Central memory CD8-positive, alpha-beta T cell (primary cell): ENCODE data around the gene KCNK7.

Source experiments
- ATAC-seq: fragments of 150-1000 bp; cut with Tn5 transposase; replicated peaks from 2 replicates; pipeline ENCODE4 v1.10.0; 2022; ENCODE audit warnings: mild to moderate bottlenecking, moderate FRiP score, moderate number of reproducible peaks; ENCODE audit not compliant: poor library complexity, severe bottlenecking; ENCODE audit errors: extremely low read depth
- DNase-seq, 2 donors: peaks; one replicate each; pipeline ENCODE4 v3.0.0; 2021; ENCODE audit warnings: low spot score in 2 of 2
- H3K27ac Mint-ChIP-seq: one replicate; pipeline ENCODE4 v1.8.0; 2022; ENCODE audit warnings: low read depth, mild to moderate bottlenecking, moderate library complexity, mixed read lengths
- H3K27me3 Mint-ChIP-seq: one replicate; pipeline ENCODE4 v1.8.0; 2022; ENCODE audit warnings: mixed read lengths
- H3K36me3 Mint-ChIP-seq: one replicate; pipeline ENCODE4 v1.8.0; 2022; ENCODE audit warnings: mild to moderate bottlenecking, moderate library complexity, mixed read lengths; ENCODE audit not compliant: insufficient read depth
- H3K4me1 Mint-ChIP-seq: one replicate; pipeline ENCODE4 v1.8.0; 2022; ENCODE audit warnings: mixed read lengths
- H3K4me3 Mint-ChIP-seq: one replicate; pipeline ENCODE4 v1.8.0; 2022; ENCODE audit warnings: mild to moderate bottlenecking, moderate library complexity, mixed read lengths
- H3K9me3 Mint-ChIP-seq: one replicate; pipeline ENCODE4 v1.8.0; 2022; ENCODE audit warnings: mixed read lengths

The KCNK7 gene

GRCh38 chr11:65636108-65637031, 40.8 kb upstream of the KCNK7 start:
- DNase-seq, result no peak
- Mint-ChIP-seq H3K27ac (peak overlapping the region; percentile 98), H3K4me3 (peak overlapping the region; percentile 86), H3K9me3 (no peaks in the 10 kb centered on the region), H3K36me3 (peaks cover 51% of the 10 kb centered on the region), H3K4me1 (peaks cover 29% of the 10 kb centered on the region), H3K27me3 (no peaks in the 10 kb centered on the region)
- ATAC-seq, result no peak

- Mint-ChIP-seq H3K27ac (no peak overlapping the region), H3K4me3 (no peak overlapping the region), H3K36me3 (peaks cover 48% of the 10 kb centered on the region), H3K4me1 (peaks cover 25% of the 10 kb centered on the region), H3K9me3 (no peaks in the 10 kb centered on the region), H3K27me3 (no peaks in the 10 kb centered on the region)
- ATAC-seq, result no peak
- no peak for DNase-seq
These were observed 39.5 kb upstream of the KCNK7 start for GRCh38 chr11:65634905-65635731.

GRCh38 chr11:65634440-65634839, 38.8 kb upstream of the KCNK7 start:
- no peak for DNase-seq
- no peak overlapping the region for H3K4me3 Mint-ChIP-seq
- H3K27me3 Mint-ChIP-seq, result no peaks in the 10 kb centered on the region
- no peak overlapping the region for H3K27ac Mint-ChIP-seq
- H3K36me3 Mint-ChIP-seq, result peaks cover 43% of the 10 kb centered on the region
- H3K4me1 Mint-ChIP-seq, result peaks cover 18% of the 10 kb centered on the region
- ATAC-seq, result no peak
- H3K9me3 Mint-ChIP-seq, result no peaks in the 10 kb centered on the region

- H3K27ac Mint-ChIP-seq, result peak overlapping the region; percentile 41
- no peak for ATAC-seq
- H3K4me1 Mint-ChIP-seq, result peaks cover 15% of the 10 kb centered on the region
- no peak for DNase-seq
- no peaks in the 10 kb centered on the region for H3K9me3 Mint-ChIP-seq
- no peak overlapping the region for H3K4me3 Mint-ChIP-seq
- peaks cover 40% of the 10 kb centered on the region for H3K36me3 Mint-ChIP-seq
- H3K27me3 Mint-ChIP-seq, result no peaks in the 10 kb centered on the region
These were observed 38.5 kb upstream of the KCNK7 start for GRCh38 chr11:65634109-65634436.

- H3K4me1 Mint-ChIP-seq, result peaks cover 9% of the 10 kb centered on the region
- H3K9me3 Mint-ChIP-seq, result no peaks in the 10 kb centered on the region
- DNase-seq (no peak), ATAC-seq (no peak)
- no peaks in the 10 kb centered on the region for H3K27me3 Mint-ChIP-seq
- H3K36me3 Mint-ChIP-seq, result peaks cover 35% of the 10 kb centered on the region
- H3K4me3 Mint-ChIP-seq, result peak overlapping the region; percentile 10
- H3K27ac Mint-ChIP-seq, result peak overlapping the region; percentile 41
These were observed 37.9 kb upstream of the KCNK7 start for GRCh38 chr11:65633390-65634108.

- ATAC-seq (no peak), DNase-seq (no peak)
- peak overlapping the region; percentile 49 for H3K27ac Mint-ChIP-seq
- H3K4me3 Mint-ChIP-seq, result no peak overlapping the region
- peaks cover 18% of the 10 kb centered on the region for H3K36me3 Mint-ChIP-seq
- H3K9me3 Mint-ChIP-seq, result no peaks in the 10 kb centered on the region
- H3K4me1 Mint-ChIP-seq, result peaks cover 16% of the 10 kb centered on the region
- H3K27me3 Mint-ChIP-seq, result no peaks in the 10 kb centered on the region
These were observed 34.6 kb upstream of the KCNK7 start for GRCh38 chr11:65630215-65630614.

- no peak for DNase-seq
- Mint-ChIP-seq H3K36me3 (peaks cover 14% of the 10 kb centered on the region), H3K4me1 (peaks cover 16% of the 10 kb centered on the region), H3K4me3 (no peak overlapping the region), H3K27ac (no peak overlapping the region), H3K9me3 (no peaks in the 10 kb centered on the region), H3K27me3 (no peaks in the 10 kb centered on the region)
- no peak for ATAC-seq
These were observed 34.0 kb upstream of the KCNK7 start for GRCh38 chr11:65629579-65629978.

GRCh38 chr11:65627202-65627601, 31.6 kb upstream of the KCNK7 start:
- H3K27ac Mint-ChIP-seq, result no peak overlapping the region
- H3K4me3 Mint-ChIP-seq, result no peak overlapping the region
- DNase-seq (no peak), ATAC-seq (no peak)
- H3K9me3 Mint-ChIP-seq, result no peaks in the 10 kb centered on the region
- peaks cover 19% of the 10 kb centered on the region for H3K36me3 Mint-ChIP-seq
- no peaks in the 10 kb centered on the region for H3K27me3 Mint-ChIP-seq
- peaks cover 11% of the 10 kb centered on the region for H3K4me1 Mint-ChIP-seq

GRCh38 chr11:65625628-65626342, 30.2 kb upstream of the KCNK7 start:
- Mint-ChIP-seq H3K4me3 (peak overlapping the region; percentile 16), H3K4me1 (peaks cover 19% of the 10 kb centered on the region), H3K27me3 (no peaks in the 10 kb centered on the region), H3K9me3 (no peaks in the 10 kb centered on the region), H3K27ac (no peak overlapping the region), H3K36me3 (peaks cover 23% of the 10 kb centered on the region)
- ATAC-seq (peak; percentile 76), DNase-seq (peak; percentile 43 to 49)

- Mint-ChIP-seq H3K27me3 (no peaks in the 10 kb centered on the region), H3K4me3 (no peak overlapping the region), H3K36me3 (peaks cover 23% of the 10 kb centered on the region), H3K27ac (no peak overlapping the region), H3K4me1 (peaks cover 19% of the 10 kb centered on the region), H3K9me3 (no peaks in the 10 kb centered on the region)
- DNase-seq (no peak), ATAC-seq (no peak)
These were observed 29.5 kb upstream of the KCNK7 start for GRCh38 chr11:65624931-65625627.

GRCh38 chr11:65623852-65624616, 28.4 kb upstream of the KCNK7 start:
- Mint-ChIP-seq H3K9me3 (no peaks in the 10 kb centered on the region), H3K4me1 (peaks cover 19% of the 10 kb centered on the region), H3K36me3 (peaks cover 25% of the 10 kb centered on the region), H3K27me3 (no peaks in the 10 kb centered on the region), H3K27ac (peak overlapping the region; percentile 86), H3K4me3 (no peak overlapping the region)
- DNase-seq (no peak), ATAC-seq (no peak)
